Cardiac fibroblast (primary cell): ENCODE results near the gene SMIM20.

Experiments
- DNase-seq, 2 donors: peaks; one replicate each; pipeline versions ENCODE4 v3.0.0 to v3.0.0-alpha.2; 2010; ENCODE audit warnings: low read depth in 2 of 2
- H3K4me3 ChIP-seq, 2 donors: replicated peaks in 1 of 2; 1 replicate in 1 of 2; 2 replicates in 1 of 2; pipeline ENCODE4 v1.5.1; 2011; ENCODE audit warnings: low read depth in 2 of 2, low read length in 2 of 2, mild to moderate bottlenecking in 2 of 2, moderate library complexity in 1 of 2
- TF ChIP-seq, protein P1 (sequence below): IDR thresholded peaks from one replicate; pipeline ENCODE4 v1.5.1; 2011; ENCODE audit warnings: low read depth, mild to moderate bottlenecking, low read length, inconsistent platforms

The SMIM20 gene

DNA sequence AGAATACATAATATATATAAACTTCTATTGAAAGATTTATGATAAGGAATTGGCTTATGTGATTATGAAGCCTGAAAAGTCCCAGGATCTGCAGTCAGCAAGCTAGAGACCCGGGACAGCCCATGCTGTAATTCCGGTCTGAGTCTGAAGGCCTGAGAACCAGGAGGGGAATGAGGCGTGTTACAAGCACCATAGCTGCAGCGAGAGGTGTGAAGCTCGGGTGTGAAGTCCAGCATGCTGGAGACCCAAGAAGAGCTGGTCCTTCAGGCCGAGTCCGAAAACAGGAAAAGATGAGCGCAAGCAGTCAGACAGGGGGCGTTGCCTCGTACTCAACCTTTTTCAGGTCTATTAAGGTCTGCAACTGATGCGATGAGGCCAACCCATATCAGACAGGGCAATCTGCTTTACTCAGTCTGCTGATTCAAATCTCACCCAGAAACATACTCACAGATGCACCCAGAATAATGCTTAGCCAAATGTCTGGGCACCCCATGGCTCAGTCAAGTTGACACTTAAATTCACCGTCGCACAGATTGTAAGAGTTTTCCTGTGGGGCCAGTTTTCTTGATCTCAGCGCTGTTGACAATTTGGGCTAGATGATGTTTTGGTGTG is 40.4 kb downstream of the SMIM20 start:
- TF ChIP-seq, protein P1, sequence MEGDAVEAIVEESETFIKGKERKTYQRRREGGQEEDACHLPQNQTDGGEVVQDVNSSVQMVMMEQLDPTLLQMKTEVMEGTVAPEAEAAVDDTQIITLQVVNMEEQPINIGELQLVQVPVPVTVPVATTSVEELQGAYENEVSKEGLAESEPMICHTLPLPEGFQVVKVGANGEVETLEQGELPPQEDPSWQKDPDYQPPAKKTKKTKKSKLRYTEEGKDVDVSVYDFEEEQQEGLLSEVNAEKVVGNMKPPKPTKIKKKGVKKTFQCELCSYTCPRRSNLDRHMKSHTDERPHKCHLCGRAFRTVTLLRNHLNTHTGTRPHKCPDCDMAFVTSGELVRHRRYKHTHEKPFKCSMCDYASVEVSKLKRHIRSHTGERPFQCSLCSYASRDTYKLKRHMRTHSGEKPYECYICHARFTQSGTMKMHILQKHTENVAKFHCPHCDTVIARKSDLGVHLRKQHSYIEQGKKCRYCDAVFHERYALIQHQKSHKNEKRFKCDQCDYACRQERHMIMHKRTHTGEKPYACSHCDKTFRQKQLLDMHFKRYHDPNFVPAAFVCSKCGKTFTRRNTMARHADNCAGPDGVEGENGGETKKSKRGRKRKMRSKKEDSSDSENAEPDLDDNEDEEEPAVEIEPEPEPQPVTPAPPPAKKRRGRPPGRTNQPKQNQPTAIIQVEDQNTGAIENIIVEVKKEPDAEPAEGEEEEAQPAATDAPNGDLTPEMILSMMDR: no peak
- no peak for DNase-seq
- no peak overlapping the region for H3K4me3 ChIP-seq

DNA sequence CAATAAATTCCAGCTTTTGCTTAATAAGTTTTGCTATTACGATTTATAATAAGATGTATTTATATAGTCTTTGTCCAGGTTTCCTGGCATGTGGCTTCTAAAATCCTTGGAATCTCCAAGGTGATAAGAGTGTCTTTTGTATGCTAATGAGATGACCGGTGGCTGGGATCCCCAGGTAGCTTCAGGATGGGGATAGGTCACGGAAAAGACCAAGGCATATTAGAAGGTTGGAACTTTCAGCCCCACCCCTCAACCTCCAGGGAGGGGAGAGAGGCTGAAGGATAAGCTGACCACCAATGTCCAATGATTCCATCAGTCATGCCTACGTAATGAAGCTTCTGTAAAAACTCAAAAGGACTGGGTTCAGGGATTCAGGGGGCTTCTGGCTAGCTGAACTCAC is 41.7 kb downstream of the SMIM20 start:
- TF ChIP-seq, protein P1: no peak
- DNase-seq: no peak
- H3K4me3 ChIP-seq: no peak overlapping the region

DNA sequence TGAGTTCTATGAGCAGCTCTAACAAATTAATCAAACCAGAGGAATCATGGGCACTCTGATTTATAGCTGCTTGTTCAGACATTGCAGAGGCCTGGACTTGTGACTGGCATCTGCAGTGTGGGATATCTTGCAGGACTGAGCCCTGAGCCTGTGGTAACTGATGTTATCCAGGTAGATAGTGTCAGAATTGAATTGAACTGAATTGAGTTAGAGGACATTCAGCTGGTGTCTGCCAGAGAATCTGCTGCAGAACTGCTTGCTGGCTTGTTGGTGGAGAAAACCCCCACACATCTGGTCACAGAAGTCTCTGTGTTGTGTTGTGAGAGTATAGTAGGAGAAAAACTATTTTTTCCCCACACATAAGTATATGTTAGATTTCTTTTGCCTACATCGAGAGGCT is 42.2 kb downstream of the SMIM20 start:
- TF ChIP-seq, protein P1: no peak
- DNase-seq: no peak
- no peak overlapping the region for H3K4me3 ChIP-seq

DNA sequence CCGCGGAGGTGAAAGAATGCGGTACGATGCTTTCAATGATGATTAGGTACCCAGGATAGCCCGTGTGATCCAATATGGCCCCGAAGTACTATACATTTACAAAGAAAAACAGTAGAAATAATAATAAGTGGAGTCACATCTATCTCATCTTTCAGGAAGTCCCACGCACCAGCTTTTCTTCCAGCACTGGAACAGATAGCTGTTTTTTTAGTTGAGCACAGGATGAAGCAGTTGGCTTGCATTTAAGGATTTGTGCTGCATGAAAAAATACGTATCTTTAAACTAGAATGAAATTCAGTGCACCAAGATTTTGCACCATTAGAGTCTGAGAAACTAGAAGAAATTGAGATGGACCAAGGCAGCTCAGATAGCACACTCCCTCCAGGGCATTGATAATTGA is 44.1 kb downstream of the SMIM20 start:
- no peak overlapping the region for H3K4me3 ChIP-seq
- no peak for DNase-seq
- TF ChIP-seq, protein P1: no peak

DNA sequence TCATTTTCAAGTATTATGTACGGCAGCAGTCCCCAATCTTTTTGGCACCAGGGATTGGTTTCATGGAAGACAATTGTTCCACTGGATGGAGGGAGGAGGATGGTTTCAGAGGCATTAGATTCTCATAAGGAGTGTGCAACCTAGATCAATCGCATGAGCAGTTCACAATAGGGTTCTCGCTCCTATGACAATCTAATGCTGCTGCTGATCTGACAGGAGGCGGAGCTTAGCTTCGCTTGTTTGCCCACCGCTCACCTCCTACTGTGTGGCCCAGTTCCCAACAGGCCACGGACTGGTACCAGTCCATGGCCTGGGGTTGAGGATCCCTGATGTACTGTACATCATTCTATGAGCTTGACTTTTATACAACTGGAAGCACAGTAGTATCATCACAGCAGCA is 48.4 kb downstream of the SMIM20 start:
- H3K4me3 ChIP-seq: no peak overlapping the region
- TF ChIP-seq, protein P1: no peak
- no peak for DNase-seq

DNA sequence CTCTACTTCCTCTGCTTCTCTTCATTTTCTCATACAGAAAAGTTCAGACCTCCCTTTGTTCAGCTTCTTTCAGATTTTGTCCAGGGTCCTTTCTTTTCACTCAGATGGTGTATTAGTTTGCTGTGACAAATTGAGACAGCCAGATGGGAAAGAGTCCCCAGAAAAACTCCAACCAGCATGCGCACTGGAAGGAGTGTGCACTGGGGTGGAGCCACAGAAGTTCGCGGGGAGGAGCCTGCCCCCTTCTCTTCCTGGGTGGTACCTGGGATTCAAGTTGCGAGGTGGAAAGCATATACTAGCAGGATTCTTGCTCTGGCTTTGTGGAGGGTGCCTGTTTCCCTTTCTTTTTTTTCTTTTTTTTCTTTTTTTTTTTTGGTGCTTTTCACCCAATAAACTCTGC is 51.6 kb downstream of the SMIM20 start:
- H3K4me3 ChIP-seq: no peak overlapping the region
- TF ChIP-seq, protein P1: no peak
- DNase-seq: no peak

DNA sequence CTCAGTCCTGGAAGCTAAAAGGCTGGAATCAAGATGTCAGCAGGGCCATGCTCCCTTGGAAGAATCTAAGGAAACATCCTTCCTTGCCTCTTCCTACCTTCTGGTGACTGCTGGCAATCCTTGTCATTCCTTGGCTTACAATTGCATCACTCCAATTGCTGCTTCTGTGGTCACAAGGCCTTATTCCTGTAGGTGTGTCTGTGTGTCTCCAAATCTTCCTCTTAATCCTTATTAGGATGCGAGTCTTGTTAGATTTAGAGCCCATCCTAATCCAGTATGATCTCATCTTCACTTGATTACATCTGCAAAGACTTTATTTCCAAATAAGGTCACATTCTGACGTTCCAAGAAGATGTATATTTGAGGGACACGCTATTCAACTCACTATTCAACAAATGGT is 52.2 kb downstream of the SMIM20 start:
- no peak for DNase-seq
- TF ChIP-seq, protein P1: no peak
- H3K4me3 ChIP-seq: no peak overlapping the region
